HFFc6 (cell line): Measurements from ENCODE around the gene ARHGAP27. TPM values are rescaled to one million over a fixed set of nuclear protein-coding genes. Genes with fewer than 3 reads are reported as not detected.

Experiments
- DNase-seq: peaks from one replicate; pipeline ENCODE4 v3.0.0-alpha.2; 2018
- H3K27ac Mint-ChIP-seq: 2 replicates; pipeline ENCODE4 v1.8.0; 2020; ENCODE audit warnings: mild to moderate bottlenecking, mixed read lengths
- H3K27me3 Mint-ChIP-seq: 2 replicates; pipeline ENCODE4 v1.8.0; 2021; ENCODE audit warnings: mild to moderate bottlenecking, moderate library complexity, mixed read lengths; ENCODE audit not compliant: insufficient read depth
- H3K36me3 Mint-ChIP-seq: 2 replicates; pipeline ENCODE4 v1.8.0; 2021; ENCODE audit warnings: low read depth, mixed read lengths
- H3K4me1 Mint-ChIP-seq: 2 replicates; pipeline ENCODE4 v1.8.0; 2020; ENCODE audit warnings: low read depth, mixed read lengths
- H3K4me3 Mint-ChIP-seq: 2 replicates; pipeline ENCODE4 v1.8.0; 2020; ENCODE audit warnings: mild to moderate bottlenecking, moderate library complexity, mixed read lengths
- H3K9me3 Mint-ChIP-seq: 2 replicates; pipeline ENCODE4 v1.8.0; 2020; ENCODE audit warnings: mild to moderate bottlenecking, mixed read lengths
- total RNA-seq, 6 experiments: library from RNA; stranded (reverse); fragmentation: NEBNext Ultra II Directional; extraction: Animal tissue kit (Norgen Biotek cat#: 25700); gene quantifications; 2 replicates in 1 of 6; 3 replicates in 5 of 6; pipeline ENCODE4 v1.2.3, GENCODE V29; 2021
- TF ChIP-seq, protein P1 (sequence below): fragments of 200-600 bp; sonication (generic); IDR thresholded peaks from 2 replicates; pipeline ENCODE4 v1.5.0; 2021; ENCODE audit warnings: antibody characterized with exemption, mild to moderate bottlenecking

ARHGAP27 gene
- total RNA-seq, 6 experiments from 2014 or later = 1.8 to 3.8 (median 2.7) TPM

DNA sequence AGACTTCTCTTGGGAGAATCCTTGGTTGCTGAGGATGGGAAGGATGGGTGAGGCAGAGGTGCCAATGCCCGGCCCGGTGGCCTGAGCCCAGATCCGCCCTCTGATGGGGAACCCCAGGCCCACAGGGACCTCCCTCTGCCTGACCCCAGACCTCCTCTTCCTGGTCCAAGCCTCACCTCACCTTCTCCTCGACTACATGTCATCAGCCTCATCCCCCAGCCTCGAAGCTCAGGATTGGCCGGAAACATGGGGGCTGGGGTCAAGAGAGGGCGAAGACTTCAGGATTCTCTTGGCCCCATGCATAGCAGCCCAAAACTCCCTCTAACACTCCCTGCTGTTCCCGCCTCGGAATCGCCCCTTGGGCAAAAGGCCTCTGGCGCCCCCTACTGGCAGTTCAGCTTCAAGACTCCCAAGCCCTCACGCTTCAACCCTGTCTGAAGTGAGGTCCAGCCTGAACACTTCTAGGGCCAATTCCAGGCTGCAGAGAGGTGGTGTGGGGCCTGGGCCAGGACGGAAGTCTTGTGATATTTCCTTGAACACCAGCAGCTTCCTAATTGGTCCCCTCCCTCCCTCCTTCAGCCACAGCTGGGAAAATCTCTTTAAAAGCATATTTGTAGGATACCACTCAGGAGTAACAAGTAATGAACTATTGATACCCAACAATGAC lies 47.2 kb downstream of the ARHGAP27 start:
- H3K27me3 Mint-ChIP-seq = peaks cover 3% of the 10 kb centered on the region
- no peaks in the 10 kb centered on the region for H3K36me3 Mint-ChIP-seq
- DNase-seq = peak; percentile 65
- no peaks in the 10 kb centered on the region for H3K9me3 Mint-ChIP-seq
- no peak overlapping the region for H3K27ac Mint-ChIP-seq
- H3K4me1 Mint-ChIP-seq = peaks cover 34% of the 10 kb centered on the region
- no peak overlapping the region for H3K4me3 Mint-ChIP-seq
- TF ChIP-seq, protein P1, sequence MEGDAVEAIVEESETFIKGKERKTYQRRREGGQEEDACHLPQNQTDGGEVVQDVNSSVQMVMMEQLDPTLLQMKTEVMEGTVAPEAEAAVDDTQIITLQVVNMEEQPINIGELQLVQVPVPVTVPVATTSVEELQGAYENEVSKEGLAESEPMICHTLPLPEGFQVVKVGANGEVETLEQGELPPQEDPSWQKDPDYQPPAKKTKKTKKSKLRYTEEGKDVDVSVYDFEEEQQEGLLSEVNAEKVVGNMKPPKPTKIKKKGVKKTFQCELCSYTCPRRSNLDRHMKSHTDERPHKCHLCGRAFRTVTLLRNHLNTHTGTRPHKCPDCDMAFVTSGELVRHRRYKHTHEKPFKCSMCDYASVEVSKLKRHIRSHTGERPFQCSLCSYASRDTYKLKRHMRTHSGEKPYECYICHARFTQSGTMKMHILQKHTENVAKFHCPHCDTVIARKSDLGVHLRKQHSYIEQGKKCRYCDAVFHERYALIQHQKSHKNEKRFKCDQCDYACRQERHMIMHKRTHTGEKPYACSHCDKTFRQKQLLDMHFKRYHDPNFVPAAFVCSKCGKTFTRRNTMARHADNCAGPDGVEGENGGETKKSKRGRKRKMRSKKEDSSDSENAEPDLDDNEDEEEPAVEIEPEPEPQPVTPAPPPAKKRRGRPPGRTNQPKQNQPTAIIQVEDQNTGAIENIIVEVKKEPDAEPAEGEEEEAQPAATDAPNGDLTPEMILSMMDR = peak; percentile 99

DNA sequence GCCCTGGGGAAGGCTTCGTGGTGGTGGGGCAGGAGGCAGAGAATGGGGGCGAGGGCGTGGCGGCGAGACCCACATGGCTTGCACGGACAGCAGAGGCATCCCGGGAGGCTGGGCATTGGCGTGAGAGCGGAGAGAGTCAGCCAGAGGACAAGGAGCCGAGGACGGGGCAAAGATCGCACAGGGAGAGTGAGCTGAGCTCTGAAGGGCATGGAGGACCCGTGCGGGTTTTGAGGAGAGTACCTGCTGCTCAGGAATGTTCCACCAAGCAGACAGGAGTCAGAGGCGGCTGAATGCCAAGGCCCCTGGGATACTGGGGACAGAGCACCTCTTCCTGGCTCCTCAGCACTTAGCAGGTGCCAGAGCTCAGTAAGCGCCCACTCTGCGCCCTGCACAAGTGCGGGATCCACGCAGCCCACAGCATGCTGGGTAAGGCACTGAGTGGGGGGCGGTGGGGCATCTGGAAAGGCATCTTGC lies 47.8 kb downstream of the ARHGAP27 start:
- H3K4me3 Mint-ChIP-seq = no peak overlapping the region
- H3K36me3 Mint-ChIP-seq = no peaks in the 10 kb centered on the region
- H3K9me3 Mint-ChIP-seq = no peaks in the 10 kb centered on the region
- H3K4me1 Mint-ChIP-seq = peaks cover 34% of the 10 kb centered on the region
- no peak overlapping the region for H3K27ac Mint-ChIP-seq
- TF ChIP-seq, protein P1 = no peak
- peaks cover 3% of the 10 kb centered on the region for H3K27me3 Mint-ChIP-seq
- DNase-seq = no peak

DNA sequence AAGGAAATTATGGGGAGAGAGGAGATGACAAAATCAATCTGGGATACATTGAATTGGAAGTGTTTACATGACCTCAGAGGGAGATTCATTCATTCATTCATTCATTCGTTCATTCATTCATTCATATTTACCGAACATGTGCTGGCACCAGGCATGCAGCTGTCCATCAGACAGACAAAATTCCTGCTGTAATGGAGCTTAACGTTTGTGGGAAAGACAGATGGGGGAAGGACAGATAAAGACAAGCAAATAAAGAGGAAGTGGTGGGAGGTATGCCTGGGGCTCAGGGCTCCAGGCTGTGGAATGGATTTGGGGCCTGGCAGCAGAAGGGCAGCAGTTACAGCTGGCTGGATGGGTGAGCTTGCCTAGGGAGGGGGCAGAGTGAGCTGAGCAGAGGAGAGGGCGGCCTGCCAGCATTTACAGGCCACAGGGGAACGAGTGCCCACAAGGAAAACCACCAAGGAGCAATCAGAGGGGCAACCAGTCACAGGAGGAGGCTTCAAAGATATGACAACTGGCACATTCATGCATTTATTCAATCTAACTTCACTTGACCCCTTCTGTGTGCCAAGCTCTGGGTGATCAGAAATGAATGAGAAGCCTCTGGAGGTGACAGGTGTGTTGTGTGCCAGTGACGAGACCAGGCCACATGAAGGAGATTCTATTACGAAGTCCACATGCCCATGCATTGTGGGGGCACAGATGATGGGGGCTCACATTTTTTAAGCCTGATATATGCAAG lies 48.5 kb downstream of the ARHGAP27 start:
- no peaks in the 10 kb centered on the region for H3K9me3 Mint-ChIP-seq
- H3K4me1 Mint-ChIP-seq = peaks cover 34% of the 10 kb centered on the region
- no peak overlapping the region for H3K4me3 Mint-ChIP-seq
- no peaks in the 10 kb centered on the region for H3K36me3 Mint-ChIP-seq
- no peak for DNase-seq
- no peak overlapping the region for H3K27ac Mint-ChIP-seq
- H3K27me3 Mint-ChIP-seq = peaks cover 3% of the 10 kb centered on the region
- TF ChIP-seq, protein P1 = no peak

- Mint-ChIP-seq H3K27ac (no peak overlapping the region), H3K9me3 (no peaks in the 10 kb centered on the region), H3K36me3 (no peaks in the 10 kb centered on the region), H3K27me3 (no peaks in the 10 kb centered on the region; the same call in 1 of the 2 replicates), H3K4me1 (peaks cover 23% of the 10 kb centered on the region), H3K4me3 (no peak overlapping the region)
- no peak for DNase-seq
- TF ChIP-seq, protein P1 = no peak
Measured at GRCh38 chr17:45383003-45383402, 49.7 kb downstream of the ARHGAP27 start.

- H3K4me3 Mint-ChIP-seq = no peak overlapping the region
- H3K4me1 Mint-ChIP-seq = peaks cover 22% of the 10 kb centered on the region
- no peak overlapping the region for H3K27ac Mint-ChIP-seq
- no peaks in the 10 kb centered on the region for H3K36me3 Mint-ChIP-seq
- no peak for DNase-seq
- H3K27me3 Mint-ChIP-seq = no peaks in the 10 kb centered on the region; the same call in 1 of the 2 replicates
- TF ChIP-seq, protein P1 = no peak
- no peaks in the 10 kb centered on the region for H3K9me3 Mint-ChIP-seq
Measured at GRCh38 chr17:45382226-45382625, 50.4 kb downstream of the ARHGAP27 start.
